Activated naive CD8-positive, alpha-beta T cell (primary cell): ENCODE results near the gene LUM.

Source experiments
- H3K27ac Mint-ChIP-seq: one replicate; pipeline ENCODE4 v1.8.0; 2021; ENCODE audit warnings: mixed read lengths
- H3K27me3 Mint-ChIP-seq: one replicate; pipeline ENCODE4 v1.8.0; 2021; ENCODE audit warnings: mixed read lengths
- H3K36me3 Mint-ChIP-seq: one replicate; pipeline ENCODE4 v1.8.0; 2021; ENCODE audit warnings: mixed read lengths
- H3K4me1 Mint-ChIP-seq: one replicate; pipeline ENCODE4 v1.8.0; 2021; ENCODE audit warnings: low read depth, mixed read lengths
- H3K4me3 Mint-ChIP-seq: one replicate; pipeline ENCODE4 v1.8.0; 2021; ENCODE audit warnings: mild to moderate bottlenecking, mixed read lengths
- H3K9me3 Mint-ChIP-seq: one replicate; pipeline ENCODE4 v1.8.0; 2021; ENCODE audit warnings: low read depth, mixed read lengths

The LUM gene

GRCh38 chr12:91126516-91126915 is 15.2 kb upstream of the LUM start:
- H3K4me3 Mint-ChIP-seq, result no peak overlapping the region

DNA sequence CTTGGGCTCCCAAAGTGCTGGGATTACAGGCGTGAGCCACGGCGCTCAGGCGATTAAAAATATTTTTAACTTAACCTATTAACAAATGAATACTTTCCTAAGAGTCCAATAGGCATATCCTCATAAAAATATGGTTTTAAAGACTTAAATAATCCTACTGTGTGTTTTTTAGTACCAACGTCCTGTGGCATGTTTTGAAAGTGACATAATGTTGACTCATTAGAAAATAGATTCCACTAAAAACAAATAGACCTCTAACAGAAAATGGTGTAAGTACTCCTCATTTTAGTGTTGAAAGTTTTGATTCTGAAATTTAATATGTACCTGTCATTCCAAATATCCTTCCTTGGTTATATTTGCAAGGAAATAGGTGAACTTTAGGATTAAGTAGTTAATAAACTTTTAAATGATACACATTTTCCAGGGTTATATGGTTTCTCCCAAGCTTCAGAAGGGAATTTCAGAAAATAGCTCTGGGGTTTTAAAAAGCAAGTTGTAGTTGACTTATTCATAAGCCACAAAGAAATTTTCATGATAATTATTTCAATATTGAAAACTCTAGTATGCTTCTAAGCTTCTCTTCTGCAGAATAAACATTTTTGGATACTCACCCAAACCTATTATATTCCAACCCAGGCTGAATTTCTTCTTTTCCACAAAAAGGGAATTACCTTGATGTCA is 12.1 kb upstream of the LUM start:
- Mint-ChIP-seq H3K4me3 (no peak overlapping the region), H3K36me3 (no peaks in the 10 kb centered on the region), H3K27ac (no peak overlapping the region), H3K27me3 (peaks cover 1% of the 10 kb centered on the region), H3K4me1 (no peaks in the 10 kb centered on the region), H3K9me3 (no peaks in the 10 kb centered on the region)

More at GRCh38 chr12:91126516-91126915, 15.2 kb upstream of the LUM start:
- Mint-ChIP-seq H3K9me3 (no peaks in the 10 kb centered on the region), H3K4me1 (no peaks in the 10 kb centered on the region), H3K27me3 (peaks cover 3% of the 10 kb centered on the region), H3K36me3 (no peaks in the 10 kb centered on the region), H3K27ac (no peak overlapping the region)

DNA sequence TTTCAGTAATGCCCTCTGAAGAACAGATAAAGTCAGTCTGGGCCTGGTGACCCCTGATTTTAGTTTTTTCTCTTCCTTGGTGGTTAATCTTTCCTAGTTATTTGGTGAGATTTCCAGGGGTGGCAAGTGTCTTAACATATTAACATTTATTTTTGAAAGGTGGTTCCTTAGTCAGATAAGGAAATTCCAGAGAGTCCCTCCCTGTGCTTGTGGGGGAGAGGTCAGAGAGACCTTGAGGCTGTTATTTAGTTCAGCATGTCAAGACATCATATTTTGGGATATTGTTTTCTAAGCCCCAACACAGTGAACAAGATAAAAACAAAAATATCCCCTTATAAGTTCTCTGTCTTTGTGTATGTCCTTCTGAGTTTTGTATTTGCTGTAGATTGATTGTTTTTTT is 9.5 kb upstream of the LUM start:
- Mint-ChIP-seq H3K9me3 (no peaks in the 10 kb centered on the region), H3K27me3 (peaks cover 1% of the 10 kb centered on the region), H3K4me3 (no peak overlapping the region), H3K27ac (no peak overlapping the region), H3K36me3 (no peaks in the 10 kb centered on the region), H3K4me1 (no peaks in the 10 kb centered on the region)

DNA sequence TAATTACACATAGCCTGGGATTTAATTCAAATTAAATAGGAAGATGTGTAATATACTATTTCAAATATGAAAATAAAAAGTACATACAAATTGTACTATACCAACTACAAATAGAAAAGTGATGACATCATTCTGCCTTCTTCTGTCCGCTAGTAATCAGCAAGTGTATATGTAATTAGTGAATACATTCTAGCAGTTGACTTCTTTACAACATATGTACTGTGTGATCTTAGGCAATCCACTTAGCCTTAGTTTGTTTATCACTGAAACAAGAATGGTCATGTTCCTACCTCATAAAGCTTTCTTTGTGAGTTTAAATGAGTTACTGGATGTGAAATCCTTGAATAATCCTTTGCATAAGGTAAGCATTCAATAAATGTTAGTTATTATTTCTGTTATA is 7.8 kb upstream of the LUM start:
- Mint-ChIP-seq H3K4me3 (no peak overlapping the region), H3K9me3 (no peaks in the 10 kb centered on the region), H3K4me1 (no peaks in the 10 kb centered on the region), H3K27ac (no peak overlapping the region), H3K36me3 (no peaks in the 10 kb centered on the region), H3K27me3 (peaks cover 1% of the 10 kb centered on the region)

GRCh38 chr12:91113621-91114020 is 2.3 kb upstream of the LUM start:
- no peaks in the 10 kb centered on the region for H3K9me3 Mint-ChIP-seq
- no peaks in the 10 kb centered on the region for H3K4me1 Mint-ChIP-seq
- H3K4me3 Mint-ChIP-seq, result no peak overlapping the region
- H3K27ac Mint-ChIP-seq, result no peak overlapping the region
- H3K27me3 Mint-ChIP-seq, result peaks cover 3% of the 10 kb centered on the region
- H3K36me3 Mint-ChIP-seq, result no peaks in the 10 kb centered on the region

DNA sequence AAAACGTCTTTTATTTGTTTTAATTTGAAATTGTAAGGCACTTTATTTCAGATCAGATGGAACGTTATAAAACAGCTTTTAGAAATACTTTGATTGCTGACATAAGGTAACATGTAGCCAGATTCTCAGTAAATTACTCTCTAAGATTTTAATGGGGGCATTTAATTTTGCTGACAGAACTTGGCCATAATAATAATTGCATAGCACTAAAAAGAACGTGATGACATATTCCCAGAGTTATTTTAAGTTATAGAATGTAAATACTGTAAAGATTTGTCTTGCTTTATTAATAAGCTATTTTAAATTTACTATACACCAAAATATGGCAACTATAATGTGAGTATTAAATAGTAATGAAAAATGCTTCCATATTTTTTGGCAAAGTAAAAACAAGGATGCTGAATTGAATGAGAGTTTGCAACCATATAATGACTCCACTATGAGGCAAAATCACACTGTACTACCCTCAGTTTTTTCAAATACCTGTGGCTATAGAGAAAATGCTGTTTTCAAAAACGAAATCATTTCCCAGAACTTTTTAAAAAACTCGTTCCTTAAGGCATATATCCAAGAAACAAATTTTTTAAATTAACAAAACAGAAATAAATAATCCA is 876 bp downstream of the LUM start:
- Mint-ChIP-seq H3K4me3 (no peak overlapping the region), H3K27ac (no peak overlapping the region), H3K4me1 (no peaks in the 10 kb centered on the region), H3K9me3 (no peaks in the 10 kb centered on the region), H3K36me3 (no peaks in the 10 kb centered on the region), H3K27me3 (peaks cover 9% of the 10 kb centered on the region)

DNA sequence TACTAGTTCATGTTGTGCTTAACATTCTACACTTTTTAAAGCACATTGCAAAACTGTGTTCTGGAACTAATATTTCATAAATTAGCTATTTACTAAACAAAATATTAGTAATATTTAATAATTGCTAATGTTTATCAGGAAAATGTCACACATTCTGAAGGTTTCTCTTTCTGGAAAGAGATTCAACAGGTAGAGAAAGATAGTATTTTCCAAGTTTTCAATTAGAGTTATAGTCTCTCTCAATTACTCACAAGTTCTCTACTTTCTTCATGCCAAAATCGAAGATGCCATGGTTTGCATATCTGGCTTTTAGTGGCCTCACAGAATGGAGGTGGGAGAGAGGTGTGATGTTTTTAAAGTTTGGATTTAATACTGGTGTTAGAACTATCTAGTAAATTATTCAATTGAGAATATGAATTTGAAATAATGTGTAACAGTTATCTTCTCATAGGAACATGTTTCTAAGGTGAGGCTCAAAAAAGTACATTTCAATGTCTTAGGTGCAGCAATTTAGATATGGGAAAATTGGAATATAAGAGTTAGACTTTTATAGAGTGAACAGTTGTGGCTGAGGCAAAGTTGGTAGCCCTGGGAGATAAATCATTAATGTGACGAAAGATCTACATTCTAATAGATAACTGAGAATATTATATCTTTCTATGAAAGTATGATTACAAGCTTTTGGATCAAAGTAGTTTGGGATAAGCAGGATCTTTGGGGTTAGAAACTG is 1.5 kb downstream of the LUM start:
- Mint-ChIP-seq H3K9me3 (no peaks in the 10 kb centered on the region), H3K36me3 (no peaks in the 10 kb centered on the region), H3K4me1 (no peaks in the 10 kb centered on the region), H3K27ac (no peak overlapping the region), H3K4me3 (no peak overlapping the region), H3K27me3 (peaks cover 9% of the 10 kb centered on the region)

- no peaks in the 10 kb centered on the region for H3K9me3 Mint-ChIP-seq
- H3K27me3 Mint-ChIP-seq, result peaks cover 9% of the 10 kb centered on the region
- H3K27ac Mint-ChIP-seq, result no peak overlapping the region
- no peak overlapping the region for H3K4me3 Mint-ChIP-seq
- H3K36me3 Mint-ChIP-seq, result no peaks in the 10 kb centered on the region
- no peaks in the 10 kb centered on the region for H3K4me1 Mint-ChIP-seq
Measured at GRCh38 chr12:91109148-91109564, 2.1 kb downstream of the LUM start.

GRCh38 chr12:91108196-91108755 is 3.0 kb downstream of the LUM start:
- H3K4me3 Mint-ChIP-seq, result no peak overlapping the region
- H3K9me3 Mint-ChIP-seq, result no peaks in the 10 kb centered on the region
- no peaks in the 10 kb centered on the region for H3K4me1 Mint-ChIP-seq
- H3K36me3 Mint-ChIP-seq, result no peaks in the 10 kb centered on the region
- peaks cover 9% of the 10 kb centered on the region for H3K27me3 Mint-ChIP-seq
- no peak overlapping the region for H3K27ac Mint-ChIP-seq

DNA sequence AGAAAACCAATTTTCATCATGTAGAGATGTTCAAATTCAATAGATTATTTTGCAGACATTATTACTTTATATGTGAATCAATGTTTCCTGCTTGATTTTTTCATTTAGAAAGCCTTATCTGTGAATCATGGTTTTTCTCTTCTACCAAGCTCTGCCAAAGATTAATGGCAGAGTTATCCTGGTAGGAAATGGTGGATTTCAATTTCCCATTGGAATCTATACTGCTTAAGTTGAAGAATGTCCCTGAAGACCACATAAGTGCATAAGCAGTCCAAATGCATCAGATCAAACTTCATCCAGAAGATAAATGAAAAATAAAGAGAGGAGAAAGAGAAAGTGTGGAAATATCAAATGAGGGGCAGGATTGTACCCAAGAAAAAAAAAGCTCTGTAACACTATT is 5.0 kb downstream of the LUM start:
- Mint-ChIP-seq H3K27me3 (peaks cover 9% of the 10 kb centered on the region), H3K36me3 (no peaks in the 10 kb centered on the region), H3K9me3 (no peaks in the 10 kb centered on the region), H3K27ac (no peak overlapping the region), H3K4me3 (no peak overlapping the region), H3K4me1 (no peaks in the 10 kb centered on the region)

DNA sequence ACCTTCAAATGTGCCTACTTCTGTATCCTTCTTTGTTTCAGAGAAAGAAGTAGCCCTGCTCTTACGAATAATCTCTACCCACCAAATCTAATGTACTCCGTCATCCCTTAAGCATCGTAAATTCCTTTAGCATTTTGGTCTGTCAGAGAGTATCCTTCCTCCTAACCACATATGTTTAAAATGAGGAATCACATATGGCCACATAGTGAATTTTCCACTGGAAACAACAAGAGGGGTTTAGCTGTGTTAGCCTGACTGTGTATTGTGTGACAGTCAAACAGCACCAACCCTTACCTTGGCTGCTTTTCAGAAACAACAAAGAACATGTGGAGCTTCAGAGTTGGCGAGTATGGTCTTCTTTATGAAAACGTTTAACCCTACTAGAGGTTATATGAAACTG is 5.5 kb downstream of the LUM start:
- Mint-ChIP-seq H3K4me3 (no peak overlapping the region), H3K4me1 (no peaks in the 10 kb centered on the region), H3K9me3 (no peaks in the 10 kb centered on the region), H3K27me3 (peaks cover 9% of the 10 kb centered on the region), H3K36me3 (no peaks in the 10 kb centered on the region), H3K27ac (no peak overlapping the region)

GRCh38 chr12:91104812-91105466 is 6.4 kb downstream of the LUM start:
- H3K36me3 Mint-ChIP-seq, result no peaks in the 10 kb centered on the region
- H3K4me3 Mint-ChIP-seq, result no peak overlapping the region
- peaks cover 9% of the 10 kb centered on the region for H3K27me3 Mint-ChIP-seq
- H3K4me1 Mint-ChIP-seq, result no peaks in the 10 kb centered on the region
- no peaks in the 10 kb centered on the region for H3K9me3 Mint-ChIP-seq
- no peak overlapping the region for H3K27ac Mint-ChIP-seq

DNA sequence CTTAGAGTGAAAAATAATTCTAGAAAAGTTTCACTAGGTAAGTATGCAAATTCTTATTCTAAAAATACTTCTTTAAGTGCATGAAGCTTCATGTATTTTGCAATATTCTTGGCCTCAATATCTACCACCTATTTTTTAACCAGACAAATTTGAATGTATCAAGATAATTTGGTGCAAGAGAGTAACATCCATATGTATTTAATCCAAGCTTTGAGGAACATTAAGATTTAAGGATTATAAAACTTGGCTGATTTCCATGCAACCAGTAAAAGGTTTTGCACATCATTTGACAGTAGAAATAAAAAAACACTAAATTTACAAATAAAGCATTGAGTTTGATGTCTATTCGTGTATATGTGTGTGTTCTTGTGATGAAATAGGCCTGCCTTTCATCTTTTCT is 7.7 kb downstream of the LUM start:
- H3K4me1 Mint-ChIP-seq, result no peaks in the 10 kb centered on the region

DNA sequence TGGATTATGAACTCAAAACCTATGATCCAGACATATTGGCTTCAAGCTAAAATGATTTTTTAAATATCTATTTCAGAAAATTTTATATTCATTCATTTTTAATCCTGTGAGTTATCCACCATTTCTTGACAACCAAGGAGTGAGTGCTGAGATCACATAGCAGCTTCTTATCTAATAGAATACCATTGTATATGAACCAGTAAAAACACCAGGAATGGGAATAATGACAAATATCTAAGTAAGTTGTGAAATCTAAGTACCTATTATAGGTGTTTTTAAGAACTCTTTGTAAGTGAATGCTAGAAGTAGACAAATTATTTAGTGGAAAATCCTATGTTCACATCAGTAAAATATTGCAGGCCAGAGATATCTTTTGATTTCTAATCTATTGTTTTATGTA is 8.2 kb downstream of the LUM start:
- Mint-ChIP-seq H3K9me3 (no peaks in the 10 kb centered on the region), H3K27ac (no peak overlapping the region), H3K4me1 (no peaks in the 10 kb centered on the region), H3K4me3 (no peak overlapping the region), H3K27me3 (peaks cover 4% of the 10 kb centered on the region), H3K36me3 (no peaks in the 10 kb centered on the region)

More for the DNA sequence above, 7.7 kb downstream of the LUM start:
- Mint-ChIP-seq H3K36me3 (no peaks in the 10 kb centered on the region), H3K4me3 (no peak overlapping the region), H3K27me3 (peaks cover 6% of the 10 kb centered on the region), H3K27ac (no peak overlapping the region), H3K9me3 (no peaks in the 10 kb centered on the region)

- H3K4me3 Mint-ChIP-seq, result no peak overlapping the region
- no peaks in the 10 kb centered on the region for H3K9me3 Mint-ChIP-seq
- no peaks in the 10 kb centered on the region for H3K27me3 Mint-ChIP-seq
- no peaks in the 10 kb centered on the region for H3K4me1 Mint-ChIP-seq
- no peak overlapping the region for H3K27ac Mint-ChIP-seq
- H3K36me3 Mint-ChIP-seq, result no peaks in the 10 kb centered on the region
Measured at GRCh38 chr12:91100906-91101305, 10.4 kb downstream of the LUM start.
